Measurements from ENCODE around the gene HSFX2. TPM values are rescaled to one million over a fixed set of nuclear protein-coding genes. Genes with fewer than 3 reads are reported as not detected.
"Not testable (repeated sequence)": the region's sequence is repeated elsewhere in the genome, so short reads cannot be mapped to it uniquely, and the experiment has no call there.

Gene HSFX2
- total RNA-seq, 4 donors from 2014 or later: 0.65 to 0.68 TPM; not detected in 2

- TF ChIP-seq CTCF (IDR thresholded peaks at IDR 0.05; ENCODE audit: low read depth): no peak
These were observed 16.6 kb upstream of the HSFX2 start for GRCh38 chrX:149611623-149612175.

GRCh38 chrX:149610511-149610910 lies 15.4 kb upstream of the HSFX2 start:
- TF ChIP-seq CTCF (IDR thresholded peaks at IDR 0.05; ENCODE audit: low read depth): no peak

GRCh38 chrX:149607699-149608098 lies 12.6 kb upstream of the HSFX2 start:
- no peak for TF ChIP-seq CTCF (IDR thresholded peaks at IDR 0.05; ENCODE audit: low read depth)

GRCh38 chrX:149587359-149587758 lies 7.8 kb downstream of the HSFX2 start, which contains the start of gene MAGEA9B:
MAGEA9B (minus strand) TSS chrX:149587459; CDS start chrX:149583179, 4,280 bp downstream.
- TF ChIP-seq CTCF (IDR thresholded peaks at IDR 0.05; ENCODE audit: low read depth): not testable (repeated sequence)

GRCh38 chrX:149572743-149573142 lies 22.4 kb downstream of the HSFX2 start:
- no peak for TF ChIP-seq CTCF (IDR thresholded peaks at IDR 0.05; ENCODE audit: low read depth)

- no peak for TF ChIP-seq CTCF (IDR thresholded peaks at IDR 0.05; ENCODE audit: low read depth)
These were observed 23.3 kb downstream of the HSFX2 start for GRCh38 chrX:149571770-149572169.

- no peak for TF ChIP-seq CTCF (IDR thresholded peaks at IDR 0.05; ENCODE audit: low read depth)
These were observed 24.4 kb downstream of the HSFX2 start for GRCh38 chrX:149570668-149571067.

Measured in subcutaneous adipose tissue (tissue), 4 donors.